C4-2B (cell line): ENCODE data around the gene ZKSCAN1.
A peak's percentile ranks its signal among the peaks of the same experiment; 100 is the strongest.

ENCODE experiments used
- H3K27ac ChIP-seq: fragments of 450-650 bp; 2 replicates; pipeline ENCODE4 v1.5.1; 2017
- ZFX ChIP-seq: fragments of 450-650 bp; IDR thresholded peaks from 2 replicates; pipeline ENCODE4 v1.6.1; 2017
- TF ChIP-seq, protein P1 (sequence below): fragments of 450-650 bp; conservative IDR thresholded peaks from 2 replicates; pipeline ENCODE4 v1.5.1; 2017; ENCODE audit warnings: mild to moderate bottlenecking

The ZKSCAN1 gene

DNA sequence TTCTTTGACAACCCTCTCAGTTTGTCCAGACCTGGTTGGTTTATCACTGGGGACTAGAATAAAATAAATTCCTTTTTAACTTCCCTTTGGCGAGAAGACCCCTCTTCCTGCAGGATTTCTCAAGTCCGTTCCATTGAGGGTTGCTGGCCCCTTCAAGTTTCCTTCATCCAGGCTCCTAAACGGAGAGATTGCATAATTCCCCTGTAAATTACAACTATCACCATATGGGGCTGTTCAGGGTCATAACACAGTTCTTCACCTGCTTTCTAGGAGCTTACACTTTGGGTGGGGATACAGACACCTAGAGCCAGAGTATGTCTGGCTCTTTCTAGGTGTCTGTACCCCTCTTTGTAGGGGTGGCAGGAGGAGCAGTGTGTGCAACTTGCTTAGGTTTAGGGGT lies 70.1 kb downstream of the ZKSCAN1 start:
- no peak overlapping the region for H3K27ac ChIP-seq
- no peak for TF ChIP-seq ZFX
- TF ChIP-seq, protein P1, sequence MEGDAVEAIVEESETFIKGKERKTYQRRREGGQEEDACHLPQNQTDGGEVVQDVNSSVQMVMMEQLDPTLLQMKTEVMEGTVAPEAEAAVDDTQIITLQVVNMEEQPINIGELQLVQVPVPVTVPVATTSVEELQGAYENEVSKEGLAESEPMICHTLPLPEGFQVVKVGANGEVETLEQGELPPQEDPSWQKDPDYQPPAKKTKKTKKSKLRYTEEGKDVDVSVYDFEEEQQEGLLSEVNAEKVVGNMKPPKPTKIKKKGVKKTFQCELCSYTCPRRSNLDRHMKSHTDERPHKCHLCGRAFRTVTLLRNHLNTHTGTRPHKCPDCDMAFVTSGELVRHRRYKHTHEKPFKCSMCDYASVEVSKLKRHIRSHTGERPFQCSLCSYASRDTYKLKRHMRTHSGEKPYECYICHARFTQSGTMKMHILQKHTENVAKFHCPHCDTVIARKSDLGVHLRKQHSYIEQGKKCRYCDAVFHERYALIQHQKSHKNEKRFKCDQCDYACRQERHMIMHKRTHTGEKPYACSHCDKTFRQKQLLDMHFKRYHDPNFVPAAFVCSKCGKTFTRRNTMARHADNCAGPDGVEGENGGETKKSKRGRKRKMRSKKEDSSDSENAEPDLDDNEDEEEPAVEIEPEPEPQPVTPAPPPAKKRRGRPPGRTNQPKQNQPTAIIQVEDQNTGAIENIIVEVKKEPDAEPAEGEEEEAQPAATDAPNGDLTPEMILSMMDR: no peak

DNA sequence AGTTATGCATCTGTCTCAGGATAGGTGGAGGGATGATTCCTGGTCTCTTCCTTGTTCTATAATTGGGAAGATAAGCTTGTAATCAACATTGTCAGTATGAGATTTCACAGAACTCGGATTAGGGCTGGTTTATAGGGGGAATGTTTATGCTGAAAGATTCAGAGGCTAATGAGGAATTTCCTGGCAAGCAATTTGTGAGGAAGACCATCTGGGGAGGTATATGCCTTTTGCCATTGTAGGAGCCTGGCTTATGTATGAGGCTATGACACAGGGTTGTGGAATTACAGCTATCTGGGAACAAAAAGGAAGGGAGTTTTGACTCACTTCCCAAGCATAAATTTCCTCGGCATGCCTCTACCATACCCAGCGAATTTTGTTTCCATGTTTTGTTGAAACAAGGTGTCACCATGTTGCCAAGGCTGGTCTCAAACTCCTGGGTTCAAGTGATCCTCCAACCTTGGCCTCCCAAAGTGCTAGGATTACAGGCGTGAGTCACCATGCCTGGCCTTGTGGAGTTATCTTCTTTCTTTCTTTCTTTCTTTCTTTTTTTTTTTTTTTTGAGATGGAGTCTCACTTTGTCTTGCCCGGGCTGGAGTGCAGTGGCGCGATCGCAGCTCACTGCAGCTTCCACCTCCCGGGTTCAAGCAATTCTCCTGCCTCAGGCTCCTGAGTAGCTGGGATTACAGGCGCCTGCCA lies 71.8 kb downstream of the ZKSCAN1 start:
- H3K27ac ChIP-seq: no peak overlapping the region
- TF ChIP-seq ZFX: no peak
- TF ChIP-seq, protein P1: no peak

DNA sequence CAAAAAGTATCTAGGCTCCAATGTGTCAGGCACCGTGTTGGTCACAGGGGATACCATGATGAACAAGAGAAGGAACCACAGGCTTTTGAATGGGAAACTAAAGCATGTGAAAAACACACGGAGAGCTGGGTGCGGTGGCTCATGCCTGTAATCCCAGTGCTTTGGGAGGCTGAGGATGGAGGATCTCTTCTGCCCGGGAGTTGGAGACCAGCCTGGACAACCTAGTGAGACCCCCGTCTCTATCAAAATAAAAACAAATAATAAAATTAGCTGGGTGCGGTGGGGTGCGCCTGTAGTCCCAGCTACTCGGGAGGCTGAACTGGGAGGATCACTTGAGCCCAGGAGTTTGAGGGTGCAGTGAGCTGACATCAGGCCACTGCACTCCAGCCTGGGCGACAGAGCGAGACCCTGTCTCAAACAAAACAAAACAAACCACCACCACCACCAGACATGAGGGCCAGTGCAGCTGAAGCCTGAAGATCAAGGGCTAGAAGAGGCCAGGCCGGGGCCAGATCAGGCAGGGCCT lies 72.8 kb downstream of the ZKSCAN1 start:
- TF ChIP-seq ZFX: no peak
- TF ChIP-seq, protein P1: no peak
- H3K27ac ChIP-seq: peak overlapping the region; percentile 84

DNA sequence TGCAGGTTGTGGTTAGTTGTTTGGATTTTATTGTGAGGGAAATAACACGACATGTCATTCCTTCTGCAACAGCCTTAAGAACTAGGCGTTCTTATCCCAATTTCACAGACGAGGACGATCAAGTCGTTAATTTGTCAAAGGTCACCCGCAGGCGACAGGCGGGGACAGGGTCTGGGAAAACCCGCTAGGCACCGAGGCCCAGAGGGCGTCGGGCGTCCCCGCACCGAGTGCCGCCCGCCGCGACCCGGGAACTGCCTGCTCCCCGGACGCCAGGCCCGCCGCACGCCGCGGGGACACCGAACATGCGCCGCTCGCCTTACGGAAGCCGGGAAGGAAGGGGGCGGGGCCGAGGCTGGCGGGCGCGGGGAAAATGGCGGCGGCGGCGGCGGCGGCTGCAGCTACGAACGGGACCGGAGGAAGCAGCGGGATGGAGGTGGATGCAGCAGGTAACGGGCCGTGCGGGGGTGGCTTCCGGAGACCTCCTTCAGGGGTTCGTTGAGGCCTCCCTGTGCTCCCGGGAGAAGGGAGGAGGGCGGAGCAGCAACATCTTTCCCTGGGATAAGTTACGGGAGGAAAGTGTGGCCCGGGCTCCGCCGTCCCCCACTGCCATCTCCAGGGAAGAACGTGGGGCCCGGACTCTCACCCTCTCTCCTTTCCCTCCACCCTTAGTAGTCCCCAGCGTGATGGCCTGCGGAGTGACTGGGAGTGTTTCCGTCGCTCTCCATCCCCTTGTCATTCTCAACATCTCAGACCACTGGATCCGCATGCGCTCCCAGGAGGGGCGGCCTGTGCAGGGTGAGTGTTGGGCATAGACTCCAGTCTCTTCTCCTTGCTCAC lies 73.4 kb downstream of the ZKSCAN1 start, which contains the start of gene COPS6:
Gene COPS6, plus strand, starts transcription at position 349 of the 837 bp plus-strand sequence. Its CDS starts 22 bp downstream, at position 371.
- peak; percentile 90; the same call in 1 of the 2 replicates for TF ChIP-seq ZFX
- TF ChIP-seq, protein P1: no peak
- H3K27ac ChIP-seq: peak within 1 kb of the TSS; percentile 84

DNA sequence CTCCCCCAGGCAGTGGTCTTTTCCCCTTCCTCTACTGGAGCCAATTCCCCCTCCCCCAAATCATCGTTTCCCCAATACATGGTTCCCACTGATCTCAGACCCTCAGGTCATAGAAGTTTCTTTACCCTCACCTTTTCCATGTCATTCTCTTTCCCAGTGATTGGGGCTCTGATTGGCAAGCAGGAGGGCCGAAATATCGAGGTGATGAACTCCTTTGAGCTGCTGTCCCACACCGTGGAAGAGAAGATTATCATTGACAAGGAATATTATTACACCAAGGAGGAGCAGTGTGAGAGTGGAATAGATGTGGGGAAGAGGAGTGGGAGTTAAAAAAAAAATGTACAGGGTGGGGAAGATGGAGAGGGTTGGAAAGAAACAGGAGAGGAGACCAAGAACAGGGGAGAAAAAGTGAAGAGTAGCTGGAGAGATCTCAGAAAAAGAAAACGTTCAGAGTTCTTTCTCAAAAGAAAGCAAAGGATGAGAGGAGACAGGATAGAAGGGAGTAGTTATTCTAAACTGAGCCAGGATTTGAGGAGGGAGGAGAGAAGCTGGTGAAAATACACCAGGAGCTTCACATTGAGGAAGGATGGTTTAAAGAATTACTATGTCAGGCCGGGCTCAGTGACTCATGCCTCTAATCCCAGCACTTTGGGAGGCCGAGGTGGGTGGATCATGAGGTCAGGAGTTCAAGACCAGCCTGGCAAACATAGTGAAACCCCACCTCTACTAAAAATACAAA lies 74.2 kb downstream of the ZKSCAN1 start:
- TF ChIP-seq, protein P1: no peak
- no peak for TF ChIP-seq ZFX
- H3K27ac ChIP-seq: peak overlapping the region; percentile 84

DNA sequence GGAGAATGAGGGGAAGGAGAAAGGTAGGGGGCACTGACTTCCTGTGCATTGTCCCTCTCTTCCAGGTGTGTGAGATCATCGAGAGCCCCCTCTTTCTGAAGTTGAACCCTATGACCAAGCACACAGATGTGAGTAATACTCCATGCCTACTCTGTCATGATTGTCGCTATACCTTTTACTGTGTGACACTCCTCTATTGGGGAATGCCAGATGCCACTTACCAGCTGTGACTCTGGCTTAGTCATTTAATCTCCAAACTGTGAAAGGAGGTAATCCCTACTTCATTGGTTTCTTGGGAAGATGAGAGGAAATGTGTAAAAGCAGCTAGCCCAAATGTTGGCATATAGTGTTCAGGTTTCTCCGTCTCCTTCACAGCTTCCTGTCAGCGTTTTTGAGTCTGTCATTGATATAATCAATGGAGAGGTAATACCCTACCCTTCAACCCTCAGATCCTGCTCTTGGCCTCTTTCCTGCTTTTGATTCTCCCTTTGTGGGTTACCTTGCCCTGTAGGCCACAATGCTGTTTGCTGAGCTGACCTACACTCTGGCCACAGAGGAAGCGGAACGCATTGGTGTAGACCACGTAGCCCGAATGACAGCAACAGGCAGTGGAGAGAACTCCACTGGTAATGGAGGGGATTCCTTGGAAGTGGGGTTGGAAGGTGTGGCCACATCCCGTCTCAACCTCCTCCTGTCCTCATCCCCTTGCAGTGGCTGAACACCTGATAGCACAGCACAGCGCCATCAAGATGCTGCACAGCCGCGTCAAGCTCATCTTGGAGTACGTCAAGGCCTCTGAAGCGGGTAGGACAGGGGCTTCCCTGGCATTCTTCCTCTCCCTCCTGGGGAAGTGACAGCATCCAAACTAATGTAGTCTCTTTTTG lies 75.4 kb downstream of the ZKSCAN1 start:
- no peak overlapping the region for H3K27ac ChIP-seq
- TF ChIP-seq, protein P1: no peak
- no peak for TF ChIP-seq ZFX
